ENCODE data around the gene TNFSF12.

The TNFSF12 gene

GRCh38 chr17:7575959-7576358 lies 27.1 kb downstream of the TNFSF12 start:
- H3K4me3 ChIP-seq (ENCODE audit: low read depth, low read length) = no peak overlapping the region
- TF ChIP-seq CTCF (IDR thresholded peaks at IDR 0.05; ENCODE audit: borderline replicate concordance, insufficient read depth, low read depth, low read length) = no peak

- H3K4me3 ChIP-seq (ENCODE audit: low read depth, low read length) = no peak overlapping the region
- no peak for TF ChIP-seq CTCF (IDR thresholded peaks at IDR 0.05; ENCODE audit: borderline replicate concordance, insufficient read depth, low read depth, low read length)
Measured at GRCh38 chr17:7576432-7576937, 27.6 kb downstream of the TNFSF12 start.

- no peak for TF ChIP-seq CTCF (IDR thresholded peaks at IDR 0.05; ENCODE audit: borderline replicate concordance, insufficient read depth, low read depth, low read length)
- H3K4me3 ChIP-seq (ENCODE audit: low read depth, low read length) = no peak overlapping the region
Measured at GRCh38 chr17:7577327-7578199, 28.7 kb downstream of the TNFSF12 start.

GRCh38 chr17:7579001-7579833 lies 30.4 kb downstream of the TNFSF12 start, which contains the start of gene CD68:
CD68 (plus strand) TSS chr17:7579638; CDS start chr17:7579678, 40 bp downstream.
- no peak within 1 kb of the TSS for H3K4me3 ChIP-seq (ENCODE audit: low read depth, low read length)

GRCh38 chr17:7579834-7580603 lies 31.2 kb downstream of the TNFSF12 start:
- no peak for TF ChIP-seq CTCF (IDR thresholded peaks at IDR 0.05; ENCODE audit: borderline replicate concordance, insufficient read depth, low read depth, low read length)
- no peak overlapping the region for H3K4me3 ChIP-seq (ENCODE audit: low read depth, low read length)

More at GRCh38 chr17:7579001-7579833, 30.4 kb downstream of the TNFSF12 start, which contains the start of gene CD68:
- no peak for TF ChIP-seq CTCF (IDR thresholded peaks at IDR 0.05; ENCODE audit: borderline replicate concordance, insufficient read depth, low read depth, low read length)

Data from GM12875 (cell line).